GM10266 (cell line): ENCODE results near the gene LRMDA.

Experiments used
- DNase-seq: peaks from one replicate; pipeline ENCODE4 v3.0.0; 2012; ENCODE audit errors: extremely low spot score
- TF ChIP-seq, protein P1 (sequence below): IDR thresholded peaks from 2 replicates; pipeline ENCODE4 v1.5.1; 2012; ENCODE audit warnings: mild to moderate bottlenecking, low read depth; ENCODE audit not compliant: control insufficient read depth, insufficient read depth; ENCODE audit errors: missing control alignments

Gene LRMDA

DNA sequence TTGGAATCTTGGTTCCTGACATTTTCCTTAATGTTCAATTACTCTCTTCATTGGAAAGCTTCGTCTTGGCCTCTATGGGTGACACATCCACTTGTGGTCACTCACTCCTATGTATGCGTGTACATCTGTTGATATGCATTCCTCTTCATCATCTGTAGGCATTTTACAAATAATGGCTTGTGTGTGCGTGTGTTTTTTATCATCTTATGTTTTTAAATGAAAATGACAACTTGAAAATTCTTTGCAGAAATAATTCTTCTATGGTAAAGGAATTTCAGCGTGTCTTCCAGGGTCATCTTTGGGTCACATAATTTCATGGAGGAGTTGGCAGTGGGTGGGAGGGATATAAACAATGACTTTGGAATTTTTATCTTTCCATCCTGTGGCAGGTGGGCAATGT is 925.1 kb downstream of the LRMDA start:
- no peak for DNase-seq
- TF ChIP-seq, protein P1, sequence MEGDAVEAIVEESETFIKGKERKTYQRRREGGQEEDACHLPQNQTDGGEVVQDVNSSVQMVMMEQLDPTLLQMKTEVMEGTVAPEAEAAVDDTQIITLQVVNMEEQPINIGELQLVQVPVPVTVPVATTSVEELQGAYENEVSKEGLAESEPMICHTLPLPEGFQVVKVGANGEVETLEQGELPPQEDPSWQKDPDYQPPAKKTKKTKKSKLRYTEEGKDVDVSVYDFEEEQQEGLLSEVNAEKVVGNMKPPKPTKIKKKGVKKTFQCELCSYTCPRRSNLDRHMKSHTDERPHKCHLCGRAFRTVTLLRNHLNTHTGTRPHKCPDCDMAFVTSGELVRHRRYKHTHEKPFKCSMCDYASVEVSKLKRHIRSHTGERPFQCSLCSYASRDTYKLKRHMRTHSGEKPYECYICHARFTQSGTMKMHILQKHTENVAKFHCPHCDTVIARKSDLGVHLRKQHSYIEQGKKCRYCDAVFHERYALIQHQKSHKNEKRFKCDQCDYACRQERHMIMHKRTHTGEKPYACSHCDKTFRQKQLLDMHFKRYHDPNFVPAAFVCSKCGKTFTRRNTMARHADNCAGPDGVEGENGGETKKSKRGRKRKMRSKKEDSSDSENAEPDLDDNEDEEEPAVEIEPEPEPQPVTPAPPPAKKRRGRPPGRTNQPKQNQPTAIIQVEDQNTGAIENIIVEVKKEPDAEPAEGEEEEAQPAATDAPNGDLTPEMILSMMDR: no peak

DNA sequence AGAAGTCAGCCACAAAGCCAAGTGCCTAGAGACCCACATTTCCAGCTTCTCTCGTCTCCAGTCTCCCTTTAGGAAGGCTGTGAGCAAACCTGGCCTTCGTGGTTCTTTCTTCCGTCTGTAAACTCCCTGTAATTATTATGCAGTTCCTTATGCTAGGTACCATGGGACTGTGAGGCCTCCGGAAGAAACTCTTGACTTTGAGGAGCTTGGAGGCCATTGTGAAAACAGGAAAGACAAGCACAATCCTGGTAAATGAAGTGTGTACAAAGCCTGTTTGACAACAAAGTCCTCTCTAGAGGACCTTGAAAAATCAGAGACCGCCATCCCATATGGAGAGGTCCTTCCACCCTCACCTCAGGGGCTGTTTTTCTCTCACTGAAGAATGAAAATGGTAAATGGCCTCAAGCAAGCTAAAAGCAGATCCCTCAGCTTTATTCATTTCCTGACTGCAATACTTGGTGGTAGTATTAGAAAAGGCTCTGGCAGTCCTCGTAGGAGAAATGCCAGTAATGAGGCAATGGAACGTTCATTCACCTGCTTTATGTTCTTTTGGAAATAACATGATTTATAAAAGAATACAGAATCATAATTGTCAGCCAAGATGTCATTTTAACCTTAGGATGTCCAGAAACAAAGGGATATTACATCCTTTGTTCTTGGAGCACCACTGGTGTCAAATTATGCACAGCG is 926.4 kb downstream of the LRMDA start:
- no peak for DNase-seq
- TF ChIP-seq, protein P1: no peak

DNA sequence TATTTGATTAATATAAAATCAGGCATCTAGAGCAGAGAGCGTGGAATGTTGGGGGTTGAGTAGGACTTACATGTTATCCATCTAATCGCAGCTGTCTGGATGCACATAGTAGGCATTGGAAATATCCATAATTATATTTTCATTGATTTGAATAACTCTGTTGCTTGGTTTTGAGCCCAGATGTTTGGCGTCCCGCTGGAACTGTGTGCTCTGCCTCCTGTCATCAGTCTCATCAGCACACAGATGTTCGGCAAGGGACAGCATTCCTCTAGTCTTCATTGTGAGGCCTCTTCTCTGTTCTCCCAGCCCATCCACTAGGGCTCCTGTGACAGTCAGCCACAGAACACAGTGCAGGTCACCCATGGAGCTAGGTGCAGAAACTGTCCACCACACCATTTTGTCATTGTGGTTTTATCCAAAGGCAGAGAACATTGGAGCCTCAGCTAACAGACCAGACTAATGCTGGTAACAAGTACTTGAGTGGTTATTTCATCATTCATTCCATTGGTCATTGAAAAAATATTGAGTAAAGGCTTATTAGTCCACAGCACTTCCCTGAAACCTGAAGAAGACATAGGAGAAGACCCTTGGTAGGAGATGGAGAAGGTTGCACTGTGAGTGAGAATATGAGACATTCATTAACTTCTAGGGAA is 927.4 kb downstream of the LRMDA start:
- no peak for DNase-seq
- TF ChIP-seq, protein P1: no peak

DNA sequence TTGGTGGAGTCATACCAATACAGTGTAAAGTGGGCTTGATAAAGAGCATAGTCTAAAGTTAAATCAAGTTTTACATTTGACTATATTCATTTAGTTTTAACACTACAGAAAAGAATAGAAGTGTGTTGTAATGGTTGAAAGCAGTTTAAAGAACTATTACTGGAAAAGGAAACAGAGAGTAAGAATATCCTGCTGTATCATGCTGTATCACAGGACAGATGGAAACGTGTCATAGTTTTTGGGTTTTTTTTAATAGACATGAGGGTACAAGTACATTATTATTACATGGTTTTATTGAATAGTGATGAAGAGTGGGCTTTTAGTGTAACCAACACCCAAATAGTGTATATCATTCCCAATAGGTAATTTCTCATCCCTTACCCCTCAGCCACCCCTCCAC is 944.3 kb downstream of the LRMDA start:
- no peak for DNase-seq
- TF ChIP-seq, protein P1: no peak

DNA sequence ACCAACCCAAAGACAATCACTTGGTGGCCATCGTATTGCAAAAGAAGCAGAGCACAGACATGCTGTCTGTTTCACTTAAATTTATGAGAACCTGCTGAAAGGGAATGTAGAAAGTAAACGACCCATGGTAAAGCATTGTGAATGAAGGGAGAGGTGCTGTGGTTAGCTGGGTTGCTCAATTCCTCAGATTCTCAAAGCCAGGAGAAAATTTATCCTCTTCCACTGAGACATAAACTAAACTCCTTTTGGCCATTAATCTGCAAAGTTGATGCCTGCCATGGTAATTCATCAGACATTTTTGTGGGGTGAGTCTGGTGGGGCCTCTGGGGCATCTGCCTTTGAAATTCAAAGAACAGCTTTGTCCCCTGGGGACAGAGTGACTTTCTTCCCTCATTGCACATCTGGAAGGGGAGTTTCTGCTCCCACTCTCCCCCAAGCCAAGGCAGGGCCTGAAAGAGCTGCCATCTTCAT is 951.0 kb downstream of the LRMDA start:
- TF ChIP-seq, protein P1: no peak
- no peak for DNase-seq

DNA sequence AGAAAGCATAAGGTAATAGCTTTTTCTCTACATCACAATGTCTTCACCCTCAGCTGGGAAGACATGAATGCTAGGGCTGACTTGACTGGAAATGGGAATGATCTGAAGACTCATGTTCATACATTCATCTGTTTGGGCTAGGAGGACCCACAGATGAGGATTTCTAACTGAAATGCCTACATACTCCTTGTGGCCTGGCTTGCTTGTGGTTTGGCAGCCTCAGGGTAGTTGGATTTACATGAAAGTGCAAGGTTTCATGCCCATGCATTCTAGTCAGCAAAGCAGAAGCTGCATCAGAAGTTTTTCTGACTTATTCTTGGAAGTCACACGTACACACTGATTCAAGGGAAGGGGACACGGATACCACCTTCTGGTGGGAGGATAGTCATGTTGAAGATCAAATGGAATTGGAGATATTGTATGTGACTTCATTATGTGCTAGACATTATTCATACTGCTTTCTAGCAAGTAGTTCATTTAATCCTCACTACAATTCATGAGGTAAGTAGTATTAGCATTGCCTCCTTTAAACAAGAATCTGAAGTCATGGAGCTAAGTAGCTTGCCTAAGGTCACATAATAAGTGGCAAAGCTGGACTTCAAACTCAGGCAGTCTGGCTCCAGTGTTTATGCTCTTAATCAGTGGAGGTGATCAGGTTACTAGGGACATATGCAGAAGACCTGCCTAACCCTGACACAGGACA is 957.0 kb downstream of the LRMDA start:
- no peak for DNase-seq
- TF ChIP-seq, protein P1: no peak
